H9 (cell line): Measurements from ENCODE around the gene ADGRD1. TPM values are rescaled to one million over a fixed set of nuclear protein-coding genes. Genes with fewer than 3 reads are reported as not detected.

Experiments used
- DNase-seq: peaks from one replicate; pipeline ENCODE4 v3.0.0-alpha.2; 2017
- H2AFZ ChIP-seq: one replicate; pipeline ENCODE4 v1.6.1; 2013; ENCODE audit warnings: mild to moderate bottlenecking, low read length, control low read depth, moderate library complexity
- H2AK5ac ChIP-seq: 2 replicates; pipeline ENCODE4 v1.6.1; 2013; ENCODE audit warnings: low read length, control low read depth, mixed read lengths; ENCODE audit not compliant: insufficient read length
- H2BK120ac ChIP-seq: one replicate; pipeline ENCODE4 v1.6.1; 2013; ENCODE audit warnings: low read depth, mild to moderate bottlenecking, low read length, control low read depth, inconsistent platforms; ENCODE audit not compliant: poor library complexity, severe bottlenecking
- H2BK12ac ChIP-seq: 2 replicates; pipeline ENCODE4 v1.6.1; 2013; ENCODE audit warnings: low read length, control low read depth, mixed read lengths, low read depth; ENCODE audit not compliant: insufficient read length
- H2BK15ac ChIP-seq: 2 replicates; pipeline ENCODE4 v1.6.1; 2013; ENCODE audit warnings: low read depth, low read length, control low read depth
- H2BK20ac ChIP-seq: one replicate; pipeline ENCODE4 v1.6.1; 2013; ENCODE audit warnings: low read depth, mild to moderate bottlenecking, low read length, control low read depth, inconsistent platforms; ENCODE audit not compliant: poor library complexity, severe bottlenecking
- H2BK5ac ChIP-seq: 2 replicates; pipeline ENCODE4 v1.6.1; 2013; ENCODE audit warnings: low read length, control low read depth, mixed read lengths; ENCODE audit not compliant: insufficient read length
- H3K14ac ChIP-seq: 2 replicates; pipeline ENCODE4 v1.6.1; 2013; ENCODE audit warnings: low read length, control low read depth; ENCODE audit not compliant: insufficient read depth
- H3K18ac ChIP-seq: 2 replicates; pipeline ENCODE4 v1.6.1; 2013; ENCODE audit warnings: low read depth, mild to moderate bottlenecking, mixed read lengths, low read length, control low read depth; ENCODE audit not compliant: insufficient read length
- H3K23ac ChIP-seq: 2 replicates; pipeline ENCODE4 v1.6.1; 2013; ENCODE audit warnings: low read length, control low read depth, mixed read lengths, low read depth; ENCODE audit not compliant: insufficient read length
- H3K23me2 ChIP-seq: 2 replicates; pipeline ENCODE4 v1.6.1; 2013; ENCODE audit warnings: low read depth, mild to moderate bottlenecking, mixed read lengths, low read length, control low read depth; ENCODE audit not compliant: insufficient read length, poor library complexity, severe bottlenecking
- H3K27ac ChIP-seq: 2 replicates; pipeline ENCODE4 v1.5.1; 2013; ENCODE audit warnings: low read length, control low read depth, mixed read lengths, low read depth; ENCODE audit not compliant: insufficient read length
- H3K27me3 ChIP-seq: 2 replicates; pipeline ENCODE4 v1.6.1; 2013; ENCODE audit warnings: low read length, control low read depth, inconsistent platforms; ENCODE audit not compliant: insufficient read depth
- H3K4ac ChIP-seq: 2 replicates; pipeline ENCODE4 v1.6.1; 2013; ENCODE audit warnings: low read depth, mild to moderate bottlenecking, control low read depth, inconsistent platforms, low read length, moderate library complexity
- H3K4me1 ChIP-seq: 2 replicates; pipeline ENCODE4 v1.6.1; 2013; ENCODE audit warnings: low read length, control low read depth, inconsistent platforms; ENCODE audit not compliant: insufficient read depth
- H3K4me2 ChIP-seq: 2 replicates; pipeline ENCODE4 v1.6.1; 2013; ENCODE audit warnings: low read length, control low read depth, mixed read lengths; ENCODE audit not compliant: insufficient read length, insufficient read depth
- H3K56ac ChIP-seq: 2 replicates; pipeline ENCODE4 v1.6.1; 2013; ENCODE audit warnings: low read depth, mild to moderate bottlenecking, mixed read lengths, low read length, control low read depth; ENCODE audit not compliant: insufficient read length
- H3K79me1 ChIP-seq: 2 replicates; pipeline ENCODE4 v1.6.1; 2013; ENCODE audit warnings: low read depth, mild to moderate bottlenecking, moderate library complexity, low read length, control low read depth, inconsistent platforms; ENCODE audit not compliant: insufficient read depth, poor library complexity, severe bottlenecking
- H3K79me2 ChIP-seq: 2 replicates; pipeline ENCODE4 v1.6.1; 2013; ENCODE audit warnings: low read length, control low read depth, inconsistent platforms; ENCODE audit not compliant: insufficient read depth
- H3K9ac ChIP-seq: 2 replicates; pipeline ENCODE4 v1.6.1; 2013; ENCODE audit warnings: low read length, control low read depth, mixed read lengths; ENCODE audit not compliant: insufficient read length; ENCODE audit errors: extremely low read depth
- H3K9me3 ChIP-seq: one replicate; pipeline ENCODE4 v1.6.1; 2013; ENCODE audit warnings: low read depth, low read length, inconsistent platforms; ENCODE audit not compliant: control insufficient read depth
- H3T11ph ChIP-seq: one replicate; pipeline ENCODE4 v1.6.1; 2013; ENCODE audit warnings: mild to moderate bottlenecking, low read length, control low read depth, inconsistent platforms
- H4K20me1 ChIP-seq: one replicate; pipeline ENCODE4 v1.6.1; 2013; ENCODE audit not compliant: control insufficient read depth, insufficient read length, insufficient read depth
- H4K5ac ChIP-seq: 2 replicates; pipeline ENCODE4 v1.6.1; 2013; ENCODE audit warnings: low read depth, mild to moderate bottlenecking, mixed read lengths, low read length, control low read depth; ENCODE audit not compliant: insufficient read length
- H4K8ac ChIP-seq: replicated peaks from 2 replicates; pipeline ENCODE4 v1.6.1; 2013; ENCODE audit warnings: low read length, control low read depth, mixed read lengths, low read depth; ENCODE audit not compliant: insufficient read length
- H4K91ac ChIP-seq: 2 replicates; pipeline ENCODE4 v1.6.1; 2013; ENCODE audit warnings: low read depth, mild to moderate bottlenecking, moderate library complexity, mixed read lengths, low read length, control low read depth; ENCODE audit not compliant: insufficient read length
- H3K27ac Mint-ChIP-seq, 3 experiments: 2 replicates in 2 of 3; 3 replicates in 1 of 3; pipeline ENCODE4 v1.8.0; 2020 to 2021; ENCODE audit warnings: mixed read lengths in 3 of 3, mild to moderate bottlenecking in 1 of 3, moderate library complexity in 1 of 3
- H3K27me3 Mint-ChIP-seq: 2 replicates; pipeline ENCODE4 v1.8.0; 2021; ENCODE audit warnings: low read depth, mild to moderate bottlenecking, moderate library complexity, mixed read lengths
- H3K36me3 Mint-ChIP-seq, 3 experiments: 2 replicates in 2 of 3; 3 replicates in 1 of 3; pipeline ENCODE4 v1.8.0; 2020 to 2021; ENCODE audit warnings: low read depth in 3 of 3, mixed read lengths in 3 of 3; ENCODE audit not compliant: insufficient read depth in 1 of 3
- H3K4me1 Mint-ChIP-seq, 2 experiments: 2 replicates each; pipeline ENCODE4 v1.8.0; 2020; ENCODE audit warnings: mixed read lengths in 2 of 2
- H3K4me3 Mint-ChIP-seq, 2 experiments: 2 replicates in 1 of 2; 3 replicates in 1 of 2; pipeline ENCODE4 v1.8.0; 2020 to 2021; ENCODE audit warnings: mild to moderate bottlenecking in 2 of 2, mixed read lengths in 2 of 2, moderate library complexity in 1 of 2
- H3K9me3 Mint-ChIP-seq, 2 experiments: 2 replicates in 1 of 2; 3 replicates in 1 of 2; pipeline ENCODE4 v1.8.0; 2020; ENCODE audit warnings: mild to moderate bottlenecking in 2 of 2, mixed read lengths in 2 of 2, moderate library complexity in 1 of 2
- WGBS: extraction: QIAGEN DNeasy Blood & Tissue Kit; methylation state at CpG from one replicate; pipeline ENCODE4 v1.1.7; 2013; ENCODE audit warnings: missing lambda C conversion rate, low lambda C conversion rate, mixed read lengths; ENCODE audit not compliant: insufficient read length; ENCODE audit errors: extremely low coverage; 5-methylcytosine and 5-hydroxymethylcytosine counted together
- total RNA-seq: library from RNA; stranded (reverse); gene quantifications from 2 replicates; pipeline ENCODE4 v1.2.1, GENCODE V29; 2021
- TF ChIP-seq, protein P1 (sequence below): fragments of 200-600 bp; sonication (generic); conservative IDR thresholded peaks from 3 replicates; pipeline ENCODE4 v1.8.0; 2021; ENCODE audit warnings: antibody characterized with exemption, mild to moderate bottlenecking

The ADGRD1 gene
- total RNA-seq, 1 experiment from 2014 or later: 0.52 TPM

DNA sequence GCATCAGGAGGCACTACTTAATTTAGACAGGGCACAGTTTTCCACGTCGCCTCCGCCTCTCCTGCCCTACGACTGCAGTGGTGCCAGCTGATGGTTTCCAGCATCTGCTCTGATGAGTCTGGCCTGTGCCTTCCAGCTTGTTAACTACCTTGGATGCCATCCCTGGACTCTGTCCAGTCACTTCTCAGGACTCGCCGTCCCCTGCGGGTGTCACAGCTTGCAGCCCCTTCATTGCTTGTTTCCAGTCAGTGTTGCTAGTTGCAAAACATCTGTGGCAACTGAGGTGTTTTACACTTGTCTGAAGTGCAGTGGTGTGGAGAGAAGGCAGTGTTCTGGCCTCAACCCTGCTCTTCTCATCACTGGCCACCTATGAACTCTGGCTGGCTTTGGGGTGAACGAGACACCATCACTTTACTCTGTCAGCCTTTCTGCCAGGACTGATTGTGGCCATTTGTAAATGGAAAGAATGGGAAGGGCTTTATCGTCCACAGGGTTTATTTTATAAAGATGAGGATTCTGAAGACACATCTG lies 8.3 kb downstream of the ADGRD1 start:
- no CpG with 5 or more reads among the region's 9 CpGs for WGBS
- no peak overlapping the region for H3K56ac ChIP-seq
- no peaks in the 10 kb centered on the region for H3K4me1 ChIP-seq
- no peak overlapping the region for H2BK20ac ChIP-seq
- no peak for DNase-seq
- H2AK5ac ChIP-seq: no peak overlapping the region
- no peaks in the 10 kb centered on the region for H3K36me3 Mint-ChIP-seq
- H4K91ac ChIP-seq: no peak overlapping the region
- no peak overlapping the region for H3K14ac ChIP-seq
- H3K9ac ChIP-seq: no peak overlapping the region
- H3K27me3 Mint-ChIP-seq: peaks cover 3% of the 10 kb centered on the region; the same call in 1 of the 2 replicates
- no peaks in the 10 kb centered on the region for H4K20me1 ChIP-seq
- no peaks in the 10 kb centered on the region; a peak in 1 of 4 replicates for H3K4me1 Mint-ChIP-seq
- H2BK5ac ChIP-seq: no peak overlapping the region
- no peak overlapping the region for H2BK12ac ChIP-seq
- TF ChIP-seq, protein P1, sequence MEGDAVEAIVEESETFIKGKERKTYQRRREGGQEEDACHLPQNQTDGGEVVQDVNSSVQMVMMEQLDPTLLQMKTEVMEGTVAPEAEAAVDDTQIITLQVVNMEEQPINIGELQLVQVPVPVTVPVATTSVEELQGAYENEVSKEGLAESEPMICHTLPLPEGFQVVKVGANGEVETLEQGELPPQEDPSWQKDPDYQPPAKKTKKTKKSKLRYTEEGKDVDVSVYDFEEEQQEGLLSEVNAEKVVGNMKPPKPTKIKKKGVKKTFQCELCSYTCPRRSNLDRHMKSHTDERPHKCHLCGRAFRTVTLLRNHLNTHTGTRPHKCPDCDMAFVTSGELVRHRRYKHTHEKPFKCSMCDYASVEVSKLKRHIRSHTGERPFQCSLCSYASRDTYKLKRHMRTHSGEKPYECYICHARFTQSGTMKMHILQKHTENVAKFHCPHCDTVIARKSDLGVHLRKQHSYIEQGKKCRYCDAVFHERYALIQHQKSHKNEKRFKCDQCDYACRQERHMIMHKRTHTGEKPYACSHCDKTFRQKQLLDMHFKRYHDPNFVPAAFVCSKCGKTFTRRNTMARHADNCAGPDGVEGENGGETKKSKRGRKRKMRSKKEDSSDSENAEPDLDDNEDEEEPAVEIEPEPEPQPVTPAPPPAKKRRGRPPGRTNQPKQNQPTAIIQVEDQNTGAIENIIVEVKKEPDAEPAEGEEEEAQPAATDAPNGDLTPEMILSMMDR: no peak
- H2BK15ac ChIP-seq: no peak overlapping the region
- H3K9me3 Mint-ChIP-seq: no peaks in the 10 kb centered on the region
- H4K5ac ChIP-seq: no peak overlapping the region
- H3K27ac ChIP-seq: no peak overlapping the region
- no peak overlapping the region for H3K4me2 ChIP-seq
- H3T11ph ChIP-seq: no peak overlapping the region
- no peaks in the 10 kb centered on the region for H3K27me3 ChIP-seq
- no peak overlapping the region for H3K4ac ChIP-seq
- no peaks in the 10 kb centered on the region for H3K79me1 ChIP-seq
- no peak overlapping the region for H3K4me3 Mint-ChIP-seq
- H3K79me2 ChIP-seq: no peaks in the 10 kb centered on the region
- no peak overlapping the region for H3K27ac Mint-ChIP-seq
- no peaks in the 10 kb centered on the region for H3K9me3 ChIP-seq
- H2BK120ac ChIP-seq: no peak overlapping the region
- no peak overlapping the region for H2AFZ ChIP-seq
- H4K8ac ChIP-seq: no peak overlapping the region
- H3K23ac ChIP-seq: no peak overlapping the region
- no peaks in the 10 kb centered on the region for H3K23me2 ChIP-seq
- H3K18ac ChIP-seq: no peak overlapping the region
